Stimulated activated CD8-positive, alpha-beta memory T cell treated with anti-CD3 and anti-CD28 coated beads, Interleukin-12 subunit alpha, Interleukin-12 subunit beta, amount 100 ng/mL, for 24 hours (primary cell): ENCODE results near the gene POMGNT2.

Experiments used
- DNase-seq: peaks from one replicate; pipeline ENCODE4 v3.0.0-alpha.2; 2020; ENCODE audit errors: extremely low read depth

Gene POMGNT2

DNA sequence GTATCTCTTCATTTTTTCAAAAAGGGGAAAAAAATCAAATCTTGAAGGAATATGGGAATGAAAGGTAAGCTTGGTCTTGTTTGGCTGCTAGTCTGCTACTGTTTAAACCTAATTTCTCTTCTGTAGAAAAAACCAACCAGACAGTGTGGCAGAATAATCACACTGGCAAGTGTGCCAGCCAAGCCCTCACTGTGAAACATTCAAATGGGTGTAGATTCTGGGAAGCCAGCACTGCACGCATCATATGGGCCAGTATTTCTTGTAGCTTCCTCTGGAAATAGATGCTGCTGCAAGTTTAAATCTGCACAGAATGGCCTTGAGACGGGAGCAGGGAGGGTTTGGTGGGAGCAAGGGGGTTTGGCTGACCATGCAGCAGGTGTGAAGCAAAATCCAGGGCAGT lies 62.1 kb downstream of the POMGNT2 start:
- no peak for DNase-seq

DNA sequence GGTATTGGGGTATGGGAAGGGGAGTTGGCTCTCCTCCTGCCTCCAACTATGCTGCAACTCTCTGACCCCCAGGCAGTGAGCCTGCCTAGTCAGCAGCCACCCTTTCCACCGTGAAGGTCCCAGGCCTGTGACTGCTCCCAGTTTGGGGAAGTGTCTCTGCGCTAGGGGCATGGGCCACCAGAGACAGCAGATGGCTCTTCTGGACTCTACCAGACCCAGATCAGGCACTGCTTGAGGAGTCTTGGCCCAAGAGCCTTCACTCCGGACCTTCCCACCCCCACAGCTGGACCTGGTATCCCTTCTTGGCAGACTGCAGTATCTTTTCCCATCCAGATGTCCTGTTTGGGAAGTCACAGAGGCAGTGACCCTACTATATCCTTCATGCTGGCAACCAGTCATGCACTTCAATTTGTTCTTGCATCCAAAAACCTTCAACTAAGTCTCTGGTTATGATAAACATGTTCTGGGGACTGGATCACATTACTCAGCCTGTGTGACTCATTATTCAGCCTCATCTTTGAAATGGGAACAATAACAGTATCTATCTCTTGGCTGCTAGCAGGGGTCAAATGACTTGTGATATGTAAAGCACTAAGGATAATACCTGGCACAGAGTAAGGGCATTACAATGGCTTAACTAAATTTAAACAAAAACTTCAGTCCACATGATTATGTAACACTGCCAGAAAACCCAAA lies 62.7 kb downstream of the POMGNT2 start:
- DNase-seq, result no peak

DNA sequence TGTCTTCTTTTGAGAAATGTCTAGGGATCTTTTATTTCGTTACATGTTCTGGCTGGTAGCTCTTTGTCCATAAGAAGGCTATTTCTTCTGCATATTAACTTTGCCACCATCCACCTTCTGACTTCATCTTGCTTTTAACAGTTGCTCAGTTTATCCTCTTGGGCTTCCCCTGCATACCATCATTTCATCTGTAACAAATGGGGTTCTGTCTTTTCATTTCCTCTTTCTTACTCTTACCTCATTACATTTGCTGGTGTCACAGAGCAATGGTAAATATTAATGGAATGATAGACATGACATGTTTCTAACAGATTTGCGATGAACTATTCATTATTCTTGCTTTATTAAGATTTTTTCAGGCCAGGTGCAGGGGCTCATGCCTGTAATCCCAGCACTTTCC lies 64.4 kb downstream of the POMGNT2 start:
- DNase-seq, result no peak

DNA sequence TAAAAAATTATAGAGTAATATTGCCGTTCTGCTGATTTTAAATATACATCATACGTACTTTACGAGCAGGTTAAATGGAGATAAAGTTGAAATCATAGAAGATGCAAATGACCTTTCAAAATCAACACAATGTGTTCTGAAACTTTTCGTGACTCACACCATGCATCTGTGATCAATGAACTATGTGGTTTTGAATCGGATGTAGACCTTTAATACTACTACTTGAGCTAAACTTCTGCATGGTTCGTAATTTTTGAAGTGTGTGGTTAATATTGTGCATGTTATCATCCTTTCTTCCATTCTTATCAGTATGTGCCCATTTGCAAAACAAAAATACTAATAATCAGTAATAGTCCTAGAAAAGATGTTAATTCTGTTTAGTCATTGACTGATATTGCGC lies 67.9 kb downstream of the POMGNT2 start:
- no peak for DNase-seq

DNA sequence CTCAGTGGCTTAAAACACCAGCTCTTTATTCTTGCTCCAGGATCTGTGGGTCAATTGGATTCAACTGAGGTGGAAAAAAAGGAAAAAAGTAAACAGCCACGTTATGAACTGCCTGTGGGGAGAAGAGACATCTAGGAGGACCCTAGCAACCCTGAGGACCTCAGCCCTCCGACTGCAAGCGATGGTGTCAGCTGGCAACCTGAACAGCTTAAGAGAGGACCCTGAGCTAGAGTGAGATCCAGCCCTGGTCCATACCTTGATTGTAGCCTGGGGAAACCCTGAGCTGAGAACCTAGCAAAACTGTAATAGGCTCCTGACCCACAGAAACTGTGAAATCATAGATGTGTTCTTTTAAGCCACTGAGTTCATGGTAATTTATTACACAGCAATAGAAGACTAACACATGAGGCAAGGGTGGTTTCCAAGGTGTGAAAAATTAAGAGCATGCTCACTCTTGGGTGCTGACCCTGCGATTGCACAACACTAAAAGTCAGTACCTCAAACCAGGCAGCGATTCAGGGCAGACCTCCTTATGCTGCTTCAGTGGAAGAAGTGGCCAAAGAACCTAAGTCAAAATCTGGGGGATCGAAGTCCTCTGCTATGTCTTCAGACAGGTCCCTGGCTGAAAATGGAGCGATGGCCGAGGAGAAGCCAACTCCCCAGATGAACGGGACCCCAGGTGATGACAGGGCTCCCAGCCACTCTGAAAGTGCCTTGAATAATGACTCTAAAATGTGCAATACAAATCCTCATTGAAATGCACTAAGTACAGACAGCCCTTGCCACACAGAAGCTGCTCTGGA lies 69.1 kb downstream of the POMGNT2 start:
- no peak for DNase-seq

DNA sequence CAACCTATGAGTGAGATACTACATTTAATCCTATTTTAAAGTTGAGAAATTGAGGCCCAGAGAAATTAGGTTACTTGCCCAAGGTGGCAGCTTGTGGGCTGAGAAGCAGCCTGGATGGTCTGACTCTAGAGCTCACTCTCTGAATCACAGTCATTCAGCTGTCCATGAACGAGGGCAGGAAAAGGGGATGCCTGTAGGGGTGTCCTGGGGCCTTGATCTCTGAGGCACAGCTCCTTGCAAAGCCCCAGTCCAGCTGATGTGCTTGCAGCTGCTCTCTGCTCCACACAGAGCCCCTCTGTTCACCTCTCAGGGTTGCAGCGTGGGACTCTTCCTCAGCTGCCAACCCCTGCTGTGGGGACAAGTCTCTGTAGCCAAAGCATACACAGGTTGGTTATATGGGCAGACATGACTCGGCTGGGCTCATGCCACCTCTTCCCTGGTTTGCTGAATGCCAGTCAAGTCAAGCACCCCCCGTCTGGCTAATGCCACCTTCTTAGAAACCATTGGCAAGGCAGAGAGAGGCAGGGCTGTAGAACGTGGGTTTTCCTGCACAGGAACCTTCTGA lies 70.0 kb downstream of the POMGNT2 start:
- no peak for DNase-seq

DNA sequence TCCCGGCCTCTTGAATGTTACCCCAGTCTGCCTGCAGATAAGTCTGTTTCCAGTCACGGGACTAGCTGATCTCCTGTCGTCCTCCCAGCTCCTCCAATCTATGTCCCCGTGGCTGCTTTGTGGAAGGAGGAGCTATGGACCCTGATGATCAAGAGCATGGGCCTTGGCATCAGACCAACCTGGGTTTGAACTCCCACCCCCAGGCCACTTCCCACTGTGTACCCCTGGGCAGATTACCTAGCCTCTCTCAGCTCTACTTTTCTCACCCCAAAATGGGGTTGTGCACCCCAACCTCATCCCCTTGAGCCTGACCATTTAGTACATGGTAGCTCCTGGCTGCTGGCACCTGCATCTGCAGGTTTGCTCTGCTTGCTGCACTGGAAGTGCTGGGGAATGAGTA lies 71.0 kb downstream of the POMGNT2 start:
- DNase-seq, result no peak

DNA sequence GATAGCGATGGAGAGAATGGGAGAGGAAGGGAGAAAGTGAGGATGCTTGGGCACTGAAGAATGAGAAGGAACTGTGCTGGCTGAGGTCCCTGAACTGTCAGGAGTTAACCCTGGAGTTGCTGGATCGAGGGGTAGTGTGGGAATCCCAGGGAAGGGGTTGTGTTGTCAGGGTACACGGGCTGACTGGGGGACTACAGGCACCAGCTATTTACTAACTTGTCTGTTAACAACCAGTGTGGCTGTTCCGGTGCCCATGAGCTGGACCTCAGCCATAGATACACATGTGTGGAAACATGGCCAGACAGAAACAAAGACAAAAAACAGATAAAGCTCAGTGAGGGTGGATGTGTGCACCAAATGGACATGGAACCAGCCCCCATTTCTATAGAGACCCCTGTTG lies 71.7 kb downstream of the POMGNT2 start:
- no peak for DNase-seq

DNA sequence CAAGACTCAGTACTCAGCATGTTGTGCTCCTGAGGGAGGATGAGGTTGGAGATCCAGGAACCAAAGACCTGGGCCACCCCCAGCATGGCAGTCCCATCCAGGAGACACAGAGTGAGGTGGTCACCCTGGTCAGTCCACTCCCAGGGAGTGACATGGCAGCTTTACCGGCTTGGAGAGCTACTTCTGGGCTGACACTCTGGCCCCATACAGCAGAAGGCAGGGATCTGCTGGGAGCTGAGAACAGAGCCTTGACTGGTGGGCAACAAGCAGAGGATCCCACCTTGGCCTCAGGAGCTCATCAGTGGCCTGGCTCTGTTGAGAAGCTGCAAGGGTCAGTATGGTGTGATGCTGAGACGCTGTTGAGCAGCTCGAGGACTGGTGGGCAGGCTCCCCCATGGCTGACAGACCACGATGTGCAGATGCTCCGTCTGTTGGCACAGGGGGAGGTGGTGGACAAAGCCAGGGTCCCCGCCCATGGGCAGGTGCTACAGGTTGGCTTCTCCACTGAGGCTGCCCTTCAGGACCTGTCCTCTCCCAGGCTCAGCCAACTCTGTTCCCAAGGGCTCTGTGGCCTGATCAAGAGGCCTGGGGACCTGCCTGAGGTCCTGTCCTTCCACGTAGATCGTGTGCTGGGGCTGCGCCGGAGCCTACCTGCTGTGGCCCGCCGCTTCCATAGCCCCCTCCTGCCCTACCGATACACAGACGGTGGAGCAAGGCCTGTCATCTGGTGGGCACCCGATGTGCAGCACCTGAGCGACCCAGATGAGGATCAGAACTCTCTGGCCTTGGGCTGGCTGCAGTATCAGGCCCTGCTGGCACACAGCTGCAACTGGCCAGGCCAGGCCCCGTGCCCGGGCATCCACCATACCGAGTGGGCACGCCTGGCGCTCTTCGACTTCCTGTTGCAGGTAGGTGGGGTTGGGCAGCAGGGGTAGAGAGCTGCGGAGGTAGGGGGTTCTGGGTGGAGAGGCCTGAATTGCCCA lies 72.9 kb downstream of the POMGNT2 start:
- no peak for DNase-seq

DNA sequence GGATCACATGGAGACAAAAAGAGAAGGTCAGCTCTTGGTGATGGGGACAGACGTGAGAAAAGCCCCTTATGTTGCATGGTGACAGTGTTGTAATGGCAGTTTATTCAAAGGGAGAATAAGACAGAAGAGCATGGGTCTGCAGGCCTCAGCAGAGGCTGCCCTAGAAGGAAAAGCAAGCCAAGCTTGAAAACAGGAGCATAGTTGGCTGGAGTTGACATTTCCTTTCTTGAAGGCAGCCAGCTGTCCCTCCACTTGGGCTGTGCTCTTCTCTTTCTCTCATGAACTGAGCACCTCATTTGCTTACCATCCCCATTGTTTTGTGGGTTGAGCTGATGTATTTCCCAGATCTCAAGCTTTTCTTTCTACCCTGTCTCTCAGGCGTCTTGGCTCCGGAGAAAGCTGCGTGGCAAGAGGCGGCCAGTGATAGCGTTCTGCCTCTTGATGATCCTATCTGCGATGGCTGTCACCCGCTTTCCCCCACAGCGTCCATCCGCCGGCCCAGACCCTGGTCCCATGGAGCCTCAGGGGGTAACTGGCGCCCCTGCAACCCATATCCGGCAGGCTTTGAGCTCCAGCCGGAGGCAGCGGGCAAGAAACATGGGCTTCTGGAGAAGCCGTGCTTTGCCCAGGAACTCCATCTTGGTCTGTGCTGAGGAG lies 73.9 kb downstream of the POMGNT2 start:
- DNase-seq, result no peak

DNA sequence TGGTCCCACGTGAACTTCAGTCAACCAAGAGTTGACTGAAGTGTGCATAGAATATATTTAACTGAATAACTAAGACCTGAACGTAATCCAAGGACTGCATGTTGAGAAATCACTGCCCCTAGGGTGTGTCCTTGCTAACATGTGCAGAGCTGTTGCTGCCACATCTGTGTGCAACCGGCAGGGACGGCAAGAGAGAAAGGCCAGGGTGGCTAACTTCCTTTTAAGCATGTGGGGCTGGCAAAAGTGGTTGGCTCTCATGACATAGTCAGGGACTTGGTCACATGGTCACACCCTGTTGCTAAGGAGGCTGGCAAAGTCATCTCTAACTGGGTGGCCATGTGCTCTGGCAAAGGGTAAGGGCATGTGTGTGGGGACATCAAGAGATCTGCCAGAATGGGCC lies 74.4 kb downstream of the POMGNT2 start:
- DNase-seq, result no peak

DNA sequence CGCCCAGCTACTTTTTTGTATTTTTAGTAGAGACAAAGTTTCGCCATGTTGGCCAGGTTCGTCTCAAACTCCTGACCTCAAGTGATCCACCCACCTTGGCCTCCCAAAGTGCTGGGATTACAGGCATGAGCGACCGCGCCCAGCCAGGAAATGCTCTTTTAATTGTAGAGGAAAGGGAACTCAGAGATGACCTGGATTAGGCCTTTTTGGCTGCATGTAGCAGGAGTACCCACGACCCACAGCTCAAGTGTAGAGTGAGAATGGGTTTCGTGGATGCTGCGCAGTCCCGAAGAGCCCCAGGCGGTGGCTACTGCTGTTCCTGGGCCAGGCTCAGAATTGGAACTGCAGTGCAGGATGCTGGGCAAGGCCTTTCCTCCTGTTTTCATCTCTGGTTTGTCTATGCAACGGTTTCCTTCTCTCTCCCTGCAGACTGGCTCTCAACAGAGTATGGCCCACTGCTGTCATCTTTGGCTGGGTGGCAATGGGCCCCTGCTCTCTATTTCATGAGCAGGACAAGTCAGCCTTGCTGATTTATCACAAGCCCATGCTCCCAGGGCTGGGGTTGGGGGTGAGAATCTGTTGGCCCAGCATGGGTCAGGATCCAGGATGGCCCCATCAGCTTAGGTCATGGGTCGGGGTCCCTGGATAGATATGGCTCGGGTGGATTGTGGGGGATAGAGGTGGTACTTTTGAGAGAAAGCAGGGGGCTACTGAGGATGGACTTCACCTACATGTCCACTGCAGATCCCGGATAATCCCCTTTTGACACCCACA lies 75.5 kb downstream of the POMGNT2 start:
- no peak for DNase-seq
